H1 (cell line): ENCODE results near the gene LENG1. TPM values are rescaled to one million over a fixed set of nuclear protein-coding genes. Genes with fewer than 3 reads are reported as not detected.
A peak's percentile ranks its signal among the peaks of the same experiment; 100 is the strongest.

Experiments used
- CTCF ChIA-PET: fragments of 300-600 bp; sonication (Branson Sonifier 250); formaldehyde crosslinking; loops from one replicate; lab custom pipeline; 2021; ENCODE audit not compliant: partially characterized antibody; lab: Charles Lee
- POLR2A ChIA-PET: fragments of 300-600 bp; sonication (Branson Sonifier 250); formaldehyde crosslinking; loops from one replicate; lab custom pipeline; 2021; ENCODE audit warnings: inconsistent platforms; ENCODE audit not compliant: partially characterized antibody; lab: Charles Lee
- DNase-seq, 2 experiments: peaks; one replicate each; pipeline versions ENCODE4 v3.0.0 to v3.0.0-alpha.2; 2010 to 2022; ENCODE audit warnings: low spot score in 2 of 2, low read depth in 1 of 2, mixed read lengths in 1 of 2
- FAIRE-seq: peaks from 2 replicates; lab custom pipeline; 2011; peaks lifted over from hg19 to GRCh38; lab: Jason Lieb, UNC
- H2AFZ ChIP-seq: 2 replicates; pipeline ENCODE4 v1.8.1; 2012; ENCODE audit warnings: low read length, inconsistent platforms
- H2AK5ac ChIP-seq: 2 replicates; pipeline ENCODE4 v1.6.1; 2013; ENCODE audit warnings: low read depth, low read length
- H2BK120ac ChIP-seq: replicated peaks from 2 replicates; pipeline ENCODE3; 2013; ENCODE audit warnings: low read depth, low read length, inconsistent platforms
- H2BK12ac ChIP-seq: 2 replicates; pipeline ENCODE4 v1.6.1; 2013; ENCODE audit warnings: low read depth, low read length
- H2BK15ac ChIP-seq: 2 replicates; pipeline ENCODE4 v1.6.1; 2013; ENCODE audit warnings: low read length
- H2BK20ac ChIP-seq: 2 replicates; pipeline ENCODE4 v1.6.1; 2013; ENCODE audit warnings: low read length
- H2BK5ac ChIP-seq: 2 replicates; pipeline ENCODE4 v1.6.1; 2013; ENCODE audit warnings: low read depth, low read length
- H3K14ac ChIP-seq: 2 replicates; pipeline ENCODE4 v1.6.1; 2013; ENCODE audit warnings: inconsistent platforms; ENCODE audit not compliant: insufficient read length
- H3K18ac ChIP-seq: 2 replicates; pipeline ENCODE4 v1.6.1; 2013; ENCODE audit warnings: low read length; ENCODE audit errors: extremely low read depth
- H3K23ac ChIP-seq: 2 replicates; pipeline ENCODE4 v1.6.1; 2013; ENCODE audit warnings: inconsistent platforms; ENCODE audit not compliant: insufficient read length
- H3K23me2 ChIP-seq: 2 replicates; pipeline ENCODE4 v1.6.1; 2013; ENCODE audit warnings: low read depth, low read length
- H3K27ac ChIP-seq: 2 replicates; pipeline ENCODE4 v1.6.1; 2011; ENCODE audit warnings: low read depth, low read length, inconsistent platforms
- H3K27me3 ChIP-seq, 4 experiments: replicated peaks in 1 of 4; 1 replicate in 1 of 4; 2 replicates in 3 of 4; pipeline versions ENCODE4 v1.6.1 to v1.8.1; 2011 to 2013; ENCODE audit warnings: low read length in 3 of 4, mild to moderate bottlenecking in 3 of 4, inconsistent platforms in 2 of 4, mixed read lengths in 2 of 4, moderate library complexity in 1 of 4; ENCODE audit not compliant: control insufficient read depth in 3 of 4, insufficient read depth in 3 of 4; ENCODE audit errors: extremely low read depth in 1 of 4
- H3K36me3 ChIP-seq, 4 experiments: 2 replicates each; pipeline versions ENCODE4 v1.6.1 to v1.8.1; 2011 to 2013; ENCODE audit warnings: mild to moderate bottlenecking in 4 of 4, low read length in 3 of 4, moderate library complexity in 2 of 4, control low read depth in 1 of 4, inconsistent platforms in 1 of 4; ENCODE audit not compliant: insufficient read depth in 4 of 4, control insufficient read depth in 2 of 4
- H3K4ac ChIP-seq: replicated peaks from 2 replicates; pipeline ENCODE3; 2013; ENCODE audit warnings: low read length, low read depth, mixed read lengths, inconsistent platforms; ENCODE audit not compliant: insufficient read length
- H3K4me1 ChIP-seq, 4 experiments: replicated peaks in 1 of 4; 1 replicate in 1 of 4; 2 replicates in 3 of 4; pipeline versions ENCODE4 v1.6.1 to v1.8.1; 2011 to 2013; ENCODE audit warnings: low read length in 3 of 4, inconsistent platforms in 2 of 4, mixed read lengths in 1 of 4; ENCODE audit not compliant: insufficient read depth in 4 of 4, control insufficient read depth in 3 of 4
- H3K4me2 ChIP-seq, 2 experiments: 2 replicates each; pipeline versions ENCODE4 v1.6.1 to v1.8.1; 2011 to 2013; ENCODE audit warnings: low read depth in 2 of 2, low read length in 2 of 2, control low read depth in 1 of 2, inconsistent platforms in 1 of 2, mild to moderate bottlenecking in 1 of 2; ENCODE audit not compliant: insufficient read depth in 1 of 2
- H3K4me3 ChIP-seq, 4 experiments: fragments of 200-600, 300-600 bp in 1 of 4; sonication (generic), shearing (Covaris generic), sonication (Bioruptor Twin) in 1 of 4; 2 replicates each; pipeline versions ENCODE4 v1.5.1 to v1.8.1; 2011 to 2016; ENCODE audit warnings: low read length in 4 of 4, low read depth in 3 of 4, control low read depth in 2 of 4, inconsistent platforms in 2 of 4, mild to moderate bottlenecking in 2 of 4, mixed read lengths in 1 of 4, moderate library complexity in 1 of 4; ENCODE audit not compliant: insufficient read depth in 2 of 4; ENCODE audit errors: extremely low read depth in 1 of 4
- H3K56ac ChIP-seq: replicated peaks from 2 replicates; pipeline ENCODE3; 2013; ENCODE audit warnings: low read depth, mild to moderate bottlenecking, mixed read lengths, low read length, inconsistent platforms; ENCODE audit not compliant: insufficient read length
- H3K79me1 ChIP-seq: 2 replicates; pipeline ENCODE4 v1.6.1; 2013; ENCODE audit warnings: low read depth, low read length, control low read depth
- H3K79me2 ChIP-seq, 2 experiments: 2 replicates each; pipeline versions ENCODE4 v1.6.1 to v1.8.1; 2012 to 2013; ENCODE audit warnings: low read length in 2 of 2, mild to moderate bottlenecking in 2 of 2, inconsistent platforms in 1 of 2; ENCODE audit not compliant: insufficient read depth in 2 of 2, control insufficient read depth in 1 of 2
- H3K9ac ChIP-seq, 4 experiments: replicated peaks in 1 of 4; 1 replicate in 1 of 4; 2 replicates in 3 of 4; pipeline versions ENCODE4 v1.6.1 to v1.8.1; 2011 to 2013; ENCODE audit warnings: low read depth in 3 of 4, low read length in 3 of 4, control low read depth in 2 of 4, mild to moderate bottlenecking in 2 of 4, moderate library complexity in 2 of 4, inconsistent platforms in 1 of 4; ENCODE audit errors: extremely low read depth in 1 of 4
- H3K9me3 ChIP-seq, 2 experiments: 2 replicates each; pipeline versions ENCODE4 v1.6.1 to v1.8.1; 2012 to 2013; ENCODE audit warnings: mild to moderate bottlenecking in 2 of 2, moderate library complexity in 2 of 2, control low read depth in 1 of 2, inconsistent platforms in 1 of 2, low read depth in 1 of 2, low read length in 1 of 2, mixed read lengths in 1 of 2; ENCODE audit not compliant: insufficient read depth in 2 of 2
- H4K20me1 ChIP-seq, 2 experiments: replicated peaks in 1 of 2; 2 replicates each; pipeline versions ENCODE3 to v1.8.1; 2011 to 2013; ENCODE audit warnings: inconsistent platforms in 2 of 2, low read length in 2 of 2, mild to moderate bottlenecking in 1 of 2; ENCODE audit not compliant: insufficient read depth in 2 of 2, control insufficient read depth in 1 of 2
- H4K5ac ChIP-seq: 2 replicates; pipeline ENCODE4 v1.6.1; 2013; ENCODE audit warnings: low read length, low read depth, mixed read lengths, inconsistent platforms; ENCODE audit not compliant: insufficient read length
- H4K8ac ChIP-seq: 2 replicates; pipeline ENCODE4 v1.8.0; 2013; ENCODE audit warnings: mild to moderate bottlenecking, moderate library complexity, low read length, inconsistent platforms; ENCODE audit not compliant: insufficient read depth; ENCODE audit errors: extremely low read depth
- H4K91ac ChIP-seq: replicated peaks from 2 replicates; pipeline ENCODE3; 2013; ENCODE audit warnings: low read length, mixed read lengths, inconsistent platforms; ENCODE audit not compliant: insufficient read length
- CHD1 ChIP-seq: IDR thresholded peaks from 2 replicates; pipeline ENCODE4 v1.6.1; 2012; ENCODE audit warnings: low read depth, low read length, improper control_type of control experiment
- POLR2A ChIP-seq, 2 experiments: IDR thresholded peaks; 1 replicate in 1 of 2; 2 replicates in 1 of 2; pipeline ENCODE4 v1.6.1; 2011; ENCODE audit warnings: low read depth in 2 of 2, low read length in 2 of 2, mild to moderate bottlenecking in 2 of 2; ENCODE audit errors: control extremely low read depth in 1 of 2
- RAD21 ChIP-seq, 2 experiments: IDR thresholded peaks in 1 of 2; conservative IDR thresholded peaks in 1 of 2; 2 replicates each; pipeline ENCODE4 v1.6.1; 2011; ENCODE audit warnings: low read depth in 2 of 2, low read length in 2 of 2, improper control_type of control experiment in 1 of 2, inconsistent platforms in 1 of 2, mild to moderate bottlenecking in 1 of 2, moderate library complexity in 1 of 2
- WGBS, 2 experiments: shearing (Covaris generic) in 1 of 2; methylation state at CpG; one replicate each; pipeline versions ENCODE4 v1.1.6 to v1.1.7; 2013 to 2015; ENCODE audit warnings: low lambda C conversion rate in 2 of 2, mixed read lengths in 2 of 2, inconsistent platforms in 1 of 2, low coverage in 1 of 2, missing lambda C conversion rate in 1 of 2; ENCODE audit not compliant: insufficient replicate concordance in 2 of 2, insufficient coverage in 1 of 2, insufficient read length in 1 of 2; ENCODE audit errors: extremely low coverage in 1 of 2, missing lambda C conversion rate in 1 of 2; 5-methylcytosine and 5-hydroxymethylcytosine counted together
- polyA plus RNA-seq, 7 experiments: library from polyadenylated mRNA; depleted of rRNA in 3 of 7; stranded (reverse) in 5 of 7; unstranded in 2 of 7; fragments of >200 nt in 5 of 7; fragments of 200-250 nt in 2 of 7; gene quantifications; 1 replicate in 5 of 7; 2 replicates in 1 of 7; 4 replicates in 1 of 7; pipeline versions ENCODE4 v1.2.1 to v1.2.3, GENCODE V29; 2011 to 2013; ENCODE audit warnings: missing spikeins in 2 of 7, mixed read lengths in 2 of 7
- total RNA-seq: library from RNA; stranded (reverse); fragmentation: NEBNext Ultra II Directional; extraction: Animal tissue kit (Norgen Biotek cat#: 25700); gene quantifications from 2 replicates; pipeline ENCODE4 v1.2.1, GENCODE V29; 2021
- TF ChIP-seq, protein P1 (sequence below), 3 experiments: IDR thresholded peaks; 1 replicate in 2 of 3; 2 replicates in 1 of 3; pipeline versions ENCODE4 v1.5.1 to v1.6.1; 2011; ENCODE audit warnings: low read length in 3 of 3, mild to moderate bottlenecking in 3 of 3, inconsistent platforms in 2 of 3, low read depth in 1 of 3, moderate library complexity in 1 of 3; ENCODE audit not compliant: insufficient read depth in 1 of 3; ENCODE audit errors: control extremely low read depth in 1 of 3
- TF ChIP-seq, protein P2 (sequence below): IDR thresholded peaks from 2 replicates; pipeline ENCODE4 v1.6.1; 2011; ENCODE audit warnings: low read length, improper control_type of control experiment

The LENG1 gene
- total and polyA plus RNA-seq, 2 of the 8 experiments (the other 6 are each of a cell fraction or from before 2014, with no cell fraction given) = 1.2 to 4.4 TPM

DNA sequence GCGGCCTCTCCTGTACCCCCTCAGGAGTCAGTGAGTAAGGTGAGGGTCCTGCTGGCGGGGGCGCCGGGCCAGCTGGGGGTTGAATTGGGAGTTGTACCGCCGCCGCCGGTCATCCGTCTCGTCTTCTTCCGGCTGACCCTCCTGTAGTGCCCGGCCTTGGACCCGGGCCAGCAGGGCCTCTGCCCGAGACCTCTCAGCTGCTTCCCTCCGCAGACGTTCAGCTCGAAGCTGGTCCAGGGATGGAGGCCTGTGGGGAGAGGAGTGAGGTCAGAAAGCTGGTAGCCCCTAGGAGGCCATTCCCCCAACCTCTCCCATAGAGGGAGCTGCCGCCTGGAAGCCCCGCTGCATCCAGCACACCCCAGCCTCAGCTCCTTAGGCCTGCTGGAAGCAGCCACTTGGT, 3.8 kb downstream of the LENG1 start:
- 91% methylated on average over 13 of the region's 19 CpGs; no CpG with 5 or more reads in 1 of the 2 experiments for WGBS, 2 experiments

More for the DNA sequence above, 3.8 kb downstream of the LENG1 start:
- Histone ChIP-seq H2BK12ac (no peak overlapping the region), H4K8ac (no peak overlapping the region), H2BK120ac (no peak overlapping the region), H3K79me1 (peaks cover 7% of the 10 kb centered on the region), H3K23ac (no peak overlapping the region), H2AFZ (no peak overlapping the region), H2BK5ac (no peak overlapping the region), H3K9ac (no peak overlapping the region), H3K79me2 (no peaks in the 10 kb centered on the region), H3K4me3 (no peak overlapping the region), H3K9me3 (no peaks in the 10 kb centered on the region), H3K23me2 (peaks cover 12% of the 10 kb centered on the region), H3K18ac (no peak overlapping the region), H3K56ac (no peak overlapping the region), H3K27ac (no peak overlapping the region), H4K5ac (no peak overlapping the region), H3K27me3 (no peaks in the 10 kb centered on the region), H3K4me2 (no peak overlapping the region), H2AK5ac (no peak overlapping the region), H3K4ac (no peak overlapping the region), H3K4me1 (peaks cover 0 to 12% (median 7%) of the 10 kb centered on the region in 4 experiments; a peak in 6 of 7 replicates), H2BK20ac (no peak overlapping the region), H4K20me1 (peaks cover 9 to 19% of the 10 kb centered on the region in 2 experiments), H3K36me3 (peaks cover 25 to 55% (median 49%) of the 10 kb centered on the region in 4 experiments), H3K14ac (no peak overlapping the region), H2BK15ac (no peak overlapping the region), H4K91ac (no peak overlapping the region)
- ChIA-PET POLR2A (interaction anchor here (0.8 to 14.8 kb wide), 10 partner anchors 7 to 47 kb away, joined by 3 to 348 read pairs (median 5); partner anchors contain the start of genes CNOT3, PRPF31 and TFPT), CTCF (interaction anchor here (0.8 to 1.9 kb wide), 7 partner anchors 16 to 309 kb away, joined by 3 to 10 read pairs (median 3); partner anchors contain the start of gene CNOT3)
- DNase-seq = no peak
- TF ChIP-seq RAD21 (IDR thresholded peaks at IDR 0.05 in 1 of 2, conservative IDR thresholded peaks at IDR 0.05 in 1 of 2; ENCODE audit: low read depth in 2 of 2, low read length in 2 of 2) (peak in 1 of 2 experiments; percentile 9; a peak in 2 of 4 replicates), CHD1 (no peak), POLR2A (IDR thresholded peaks at IDR 0.05; ENCODE audit: control extremely low read depth in 1 of 2, low read depth in 2 of 2, low read length in 2 of 2) (0 out of 3 replicates have a peak, but pooled peaks of 1 of the 2 experiments have one; percentile 16)
- TF ChIP-seq, protein P1, sequence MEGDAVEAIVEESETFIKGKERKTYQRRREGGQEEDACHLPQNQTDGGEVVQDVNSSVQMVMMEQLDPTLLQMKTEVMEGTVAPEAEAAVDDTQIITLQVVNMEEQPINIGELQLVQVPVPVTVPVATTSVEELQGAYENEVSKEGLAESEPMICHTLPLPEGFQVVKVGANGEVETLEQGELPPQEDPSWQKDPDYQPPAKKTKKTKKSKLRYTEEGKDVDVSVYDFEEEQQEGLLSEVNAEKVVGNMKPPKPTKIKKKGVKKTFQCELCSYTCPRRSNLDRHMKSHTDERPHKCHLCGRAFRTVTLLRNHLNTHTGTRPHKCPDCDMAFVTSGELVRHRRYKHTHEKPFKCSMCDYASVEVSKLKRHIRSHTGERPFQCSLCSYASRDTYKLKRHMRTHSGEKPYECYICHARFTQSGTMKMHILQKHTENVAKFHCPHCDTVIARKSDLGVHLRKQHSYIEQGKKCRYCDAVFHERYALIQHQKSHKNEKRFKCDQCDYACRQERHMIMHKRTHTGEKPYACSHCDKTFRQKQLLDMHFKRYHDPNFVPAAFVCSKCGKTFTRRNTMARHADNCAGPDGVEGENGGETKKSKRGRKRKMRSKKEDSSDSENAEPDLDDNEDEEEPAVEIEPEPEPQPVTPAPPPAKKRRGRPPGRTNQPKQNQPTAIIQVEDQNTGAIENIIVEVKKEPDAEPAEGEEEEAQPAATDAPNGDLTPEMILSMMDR (IDR thresholded peaks at IDR 0.05; ENCODE audit: control extremely low read depth in 1 of 3, insufficient read depth in 1 of 3, low read depth in 1 of 3, low read length in 3 of 3) = peak; percentile 27 to 47 (median 29)
- TF ChIP-seq, protein P2, sequence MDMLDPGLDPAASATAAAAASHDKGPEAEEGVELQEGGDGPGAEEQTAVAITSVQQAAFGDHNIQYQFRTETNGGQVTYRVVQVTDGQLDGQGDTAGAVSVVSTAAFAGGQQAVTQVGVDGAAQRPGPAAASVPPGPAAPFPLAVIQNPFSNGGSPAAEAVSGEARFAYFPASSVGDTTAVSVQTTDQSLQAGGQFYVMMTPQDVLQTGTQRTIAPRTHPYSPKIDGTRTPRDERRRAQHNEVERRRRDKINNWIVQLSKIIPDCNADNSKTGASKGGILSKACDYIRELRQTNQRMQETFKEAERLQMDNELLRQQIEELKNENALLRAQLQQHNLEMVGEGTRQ = no peak
- FAIRE-seq = no peak
